NCI-H1694 (cell line): Measurements from ENCODE around the gene SYP.
"Not testable (repeated sequence)": the region's sequence is repeated elsewhere in the genome, so short reads cannot be mapped to it uniquely, and the experiment has no call there.

Experiments
- DNase-seq: peaks from one replicate; lab custom pipeline; 2025; lab: John Stamatoyannopoulos, UW

The SYP gene

GRCh38 chrX:49166914-49167739 lies 32.9 kb downstream of the SYP start:
- DNase-seq: no peak

GRCh38 chrX:49165901-49166881 lies 33.8 kb downstream of the SYP start:
- DNase-seq: no peak

DNA sequence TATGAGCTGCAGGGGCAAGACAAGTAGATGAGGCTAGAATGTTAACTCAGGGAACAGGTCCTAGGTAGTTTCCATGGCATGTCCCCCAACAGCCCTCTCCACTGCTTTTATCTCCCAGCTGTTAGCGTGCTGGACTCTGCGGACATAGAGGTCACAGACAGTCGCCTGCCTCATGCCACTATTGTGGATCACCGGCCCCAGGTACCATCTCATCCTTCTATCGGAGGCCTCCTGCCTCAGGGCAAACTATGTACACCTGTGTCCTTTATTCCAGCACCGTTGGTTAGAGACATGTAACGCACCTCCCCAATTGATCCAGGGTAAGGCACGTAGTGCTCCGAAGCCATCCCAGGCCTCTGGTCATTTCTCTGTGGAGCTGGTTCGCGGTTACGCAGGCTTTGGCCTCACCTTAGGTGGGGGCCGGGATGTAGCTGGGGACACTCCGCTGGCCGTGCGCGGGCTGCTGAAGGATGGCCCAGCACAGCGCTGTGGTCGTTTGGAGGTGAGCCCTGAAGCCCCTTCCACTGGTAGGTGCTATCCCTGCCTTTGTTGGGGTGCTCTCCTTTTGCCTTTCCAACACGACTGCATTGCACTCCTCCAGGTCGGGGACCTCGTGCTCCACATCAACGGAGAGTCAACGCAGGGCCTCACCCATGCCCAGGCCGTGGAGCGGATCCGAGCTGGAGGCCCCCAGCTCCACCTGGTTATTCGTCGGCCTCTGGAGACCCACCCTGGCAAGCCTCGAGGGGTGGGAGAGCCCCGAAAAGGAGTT lies 35.2 kb downstream of the SYP start:
- DNase-seq: no peak

- DNase-seq: peak; percentile 63
These were observed 36.2 kb downstream of the SYP start for GRCh38 chrX:49163555-49164419.

DNA sequence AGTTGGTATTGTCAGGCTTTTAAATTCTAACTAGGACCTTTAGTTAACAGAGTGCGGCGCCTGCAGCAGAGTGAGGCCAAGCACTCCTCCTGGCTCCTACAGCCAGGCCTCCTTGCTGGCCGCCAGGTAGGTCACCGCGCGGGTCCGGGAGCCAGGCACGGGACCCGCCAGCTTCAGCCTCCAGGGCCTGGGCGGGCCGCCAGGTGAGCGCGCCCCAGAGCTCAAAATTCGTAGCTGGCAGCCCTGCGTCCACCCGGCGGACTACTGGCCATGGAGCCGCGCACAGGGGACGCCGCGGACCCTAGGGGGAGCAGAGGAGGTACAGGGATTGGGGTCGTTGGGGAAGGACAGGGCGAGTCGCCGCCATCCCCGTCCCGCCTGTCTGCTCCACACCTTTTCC lies 37.4 kb downstream of the SYP start, which contains the start of gene MAGIX:
TSS of gene MAGIX (plus strand) at position 139 of the 400 bp plus-strand sequence. CDS start at position 271, 132 bp downstream.
- DNase-seq: no peak

DNA sequence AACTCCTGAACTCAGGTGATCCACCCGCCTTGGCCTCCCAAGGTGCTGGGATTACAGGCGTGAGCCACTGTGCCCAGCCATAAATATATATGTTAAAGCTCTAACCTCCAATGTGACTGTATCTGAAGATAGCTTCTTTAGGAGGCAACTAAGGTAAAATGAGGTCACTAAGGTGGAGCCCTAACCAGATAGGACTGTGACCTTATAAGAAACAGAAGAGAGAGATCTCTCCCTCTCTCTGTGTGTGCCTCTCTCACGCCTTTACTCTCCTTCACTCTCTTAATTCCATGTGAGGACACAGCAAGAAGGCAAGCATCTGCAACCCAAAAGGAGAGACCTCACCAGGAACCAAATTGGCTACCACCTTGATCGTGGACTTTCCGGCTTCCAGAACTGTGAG lies 38.4 kb downstream of the SYP start:
- no peak for DNase-seq

- DNase-seq: no peak
These were observed 39.1 kb downstream of the SYP start for GRCh38 chrX:49160908-49161307.

GRCh38 chrX:49157194-49157593 lies 42.8 kb downstream of the SYP start:
- DNase-seq: no peak

- DNase-seq: peak; percentile 79
These were observed 43.8 kb downstream of the SYP start for GRCh38 chrX:49155900-49156837.

- DNase-seq: no peak
These were observed 44.6 kb downstream of the SYP start for GRCh38 chrX:49155243-49155899.

DNA sequence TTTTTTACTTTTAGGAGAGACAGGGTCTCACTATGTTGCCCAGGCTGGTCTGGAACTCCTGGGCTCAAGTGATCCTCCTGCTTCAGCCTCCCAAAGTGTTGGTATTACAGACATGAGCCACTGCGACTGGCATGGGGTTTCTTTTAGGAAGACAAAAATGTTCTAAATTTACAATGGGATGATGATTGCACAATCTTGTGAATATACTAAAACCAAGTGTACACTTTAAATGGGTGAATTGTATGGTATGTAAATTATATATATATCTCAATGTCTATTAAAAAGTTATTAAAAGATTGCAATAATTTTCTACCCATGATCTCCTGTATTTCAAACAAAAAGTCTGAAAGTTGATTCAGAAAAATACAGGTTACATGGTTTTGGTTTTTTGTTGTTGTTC lies 46.5 kb downstream of the SYP start:
- no peak for DNase-seq

DNA sequence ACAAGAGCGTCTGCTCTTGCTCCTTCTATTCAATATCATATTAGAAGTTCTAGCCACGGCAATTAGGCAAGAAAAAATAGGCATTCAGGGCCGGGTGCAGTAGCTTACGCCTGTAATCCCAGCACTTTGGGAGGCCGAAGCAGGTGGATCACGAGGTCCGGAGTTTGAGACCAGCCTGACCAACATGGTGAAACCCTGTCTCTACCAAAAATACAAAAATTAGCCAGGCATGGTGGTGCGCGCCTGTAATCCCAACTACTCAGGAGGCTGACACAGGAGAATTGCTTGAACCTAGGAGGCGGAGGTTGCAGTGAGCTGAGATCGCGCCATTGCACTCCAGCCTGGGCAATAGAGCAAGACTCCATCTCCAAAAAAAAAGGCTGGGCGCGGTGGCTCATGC lies 50.7 kb downstream of the SYP start:
- not testable (repeated sequence) for DNase-seq

DNA sequence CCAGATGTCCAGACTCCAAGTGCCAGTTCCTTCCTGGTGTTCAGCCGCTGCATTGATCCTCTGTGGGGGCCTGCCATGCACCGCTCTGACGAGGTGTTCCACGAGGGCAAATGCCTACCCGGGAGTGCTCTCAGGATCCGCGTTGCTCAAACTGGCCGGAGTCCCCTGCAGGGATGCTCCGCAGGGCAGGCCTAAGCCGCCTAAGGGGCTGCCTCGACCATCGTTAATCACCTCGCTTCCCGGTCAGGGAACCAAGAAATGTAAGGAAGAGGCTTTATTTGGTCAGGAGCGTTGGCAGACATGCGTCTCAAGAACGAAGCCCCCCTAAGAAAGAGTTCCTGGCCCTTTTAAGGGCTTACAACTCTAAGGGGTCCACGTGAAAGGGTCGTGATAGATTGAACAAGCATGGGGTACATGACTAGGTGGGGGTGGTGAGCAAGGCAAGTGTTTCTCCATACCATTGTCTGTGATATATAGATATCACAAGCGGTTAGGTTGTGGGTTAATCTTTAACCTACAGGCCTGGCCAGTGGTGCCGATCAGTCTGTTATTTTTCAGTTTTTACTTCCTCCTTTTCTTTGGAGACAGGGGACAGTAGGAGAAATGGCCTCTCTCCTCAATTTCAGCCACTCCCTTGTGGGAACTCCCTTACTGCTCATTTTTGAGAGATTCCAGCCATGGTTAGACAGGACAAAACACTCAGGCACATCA lies 51.4 kb downstream of the SYP start:
- not testable (repeated sequence) for DNase-seq

DNA sequence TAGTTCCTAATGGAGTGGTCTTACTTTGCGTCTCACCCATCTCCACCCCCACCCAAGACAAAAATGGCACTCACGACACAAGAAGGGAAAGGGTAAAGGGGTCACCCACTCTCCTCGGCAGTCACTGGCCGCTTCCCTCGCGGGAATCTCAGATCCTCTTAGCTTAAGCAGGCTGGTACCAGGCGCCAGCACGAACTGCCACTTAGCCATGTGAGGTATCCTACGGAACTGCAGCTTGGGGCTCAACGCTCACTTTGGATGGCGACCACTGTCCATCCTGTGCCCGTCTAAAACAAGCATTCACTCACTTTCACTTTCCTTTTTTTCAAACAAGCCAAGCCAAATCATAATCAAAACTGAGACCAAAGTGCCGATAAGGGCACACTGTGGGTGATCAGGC lies 52.1 kb downstream of the SYP start:
- no peak for DNase-seq

DNA sequence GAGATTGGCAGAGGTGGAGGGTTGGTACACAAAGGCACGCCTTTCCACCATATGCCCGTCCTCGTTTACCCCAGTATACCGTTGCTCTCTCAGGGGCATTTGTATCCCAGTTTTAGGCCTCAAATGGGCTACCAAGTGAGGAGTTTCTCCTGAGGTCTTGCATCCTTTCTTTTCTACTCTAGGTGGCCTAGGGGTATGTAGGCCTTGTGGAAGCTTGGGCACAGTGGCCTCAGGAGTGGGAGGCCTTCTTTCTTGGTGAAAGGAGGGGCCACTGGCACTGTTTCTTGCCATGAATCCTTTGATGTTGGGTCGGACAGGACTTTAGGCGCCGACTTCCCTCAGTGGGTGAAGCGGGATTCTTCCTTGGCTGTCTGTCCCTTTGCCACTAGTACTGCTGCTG lies 52.7 kb downstream of the SYP start:
- no peak for DNase-seq

- DNase-seq: not testable (repeated sequence)
These were observed 56.8 kb downstream of the SYP start for GRCh38 chrX:49143154-49143553.

GRCh38 chrX:49142264-49142663 lies 57.7 kb downstream of the SYP start:
- not testable (repeated sequence) for DNase-seq

GRCh38 chrX:49139713-49140112 lies 60.3 kb downstream of the SYP start:
- no peak for DNase-seq
